Measurements from ENCODE around the gene INKA2.

INKA2 gene

GRCh38 chr1:111739194-111739924, at the start of gene INKA2:
INKA2 (minus strand) TSS chr1:111739395; CDS start chr1:111739242, 153 bp downstream.
- peak; percentile 67 for DNase-seq

DNA sequence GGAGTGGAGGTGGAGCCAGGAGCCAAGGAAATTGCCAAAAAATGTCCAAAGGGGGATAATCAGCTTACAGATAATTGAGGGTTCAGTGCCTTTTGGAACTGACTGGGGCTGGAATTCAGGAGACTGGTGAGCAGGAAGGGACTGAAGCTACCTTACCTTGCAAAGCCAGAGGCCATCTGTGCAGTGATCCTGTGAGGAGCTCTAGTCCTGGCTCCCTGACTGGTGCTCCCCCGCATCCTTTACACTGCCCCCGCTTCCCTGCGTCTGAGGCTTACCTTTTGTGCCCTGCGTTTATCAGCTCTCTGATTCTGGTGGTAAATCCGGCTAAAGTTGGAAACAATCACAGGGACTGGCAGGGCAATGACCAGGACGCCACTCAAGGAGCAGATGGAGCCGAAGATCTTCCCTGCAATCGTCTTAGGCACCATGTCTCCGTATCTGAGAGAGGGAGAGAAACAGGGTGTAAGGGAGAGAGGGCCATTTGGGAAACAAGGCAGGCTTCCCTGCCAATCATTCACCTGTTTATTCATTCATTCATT, 47.5 kb upstream of the INKA2 start:
- no peak for DNase-seq

GRCh38 chr1:111784273-111784901, 45.2 kb upstream of the INKA2 start:
- DNase-seq = no peak

DNA sequence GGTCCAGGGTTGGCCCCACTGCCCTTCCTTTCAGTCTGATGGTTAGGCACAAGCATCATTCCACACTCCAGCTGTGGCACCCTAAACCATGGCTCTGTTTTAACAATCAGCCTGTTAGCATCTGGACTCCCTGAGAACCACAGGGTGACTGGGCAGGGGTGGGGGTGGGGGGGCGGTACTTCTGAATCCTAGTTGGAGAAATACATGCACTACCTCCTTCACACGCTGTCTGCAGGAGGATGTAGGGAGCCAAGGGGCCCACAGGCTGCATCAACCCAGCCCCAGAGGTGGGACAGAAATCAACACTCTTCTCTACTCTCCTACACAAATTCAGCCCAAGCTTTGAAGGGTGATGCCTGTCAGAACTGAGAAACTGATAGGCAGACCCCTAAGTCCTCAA, 40.4 kb upstream of the INKA2 start:
- DNase-seq = no peak

GRCh38 chr1:111778541-111779051, 39.4 kb upstream of the INKA2 start:
- DNase-seq = no peak

- DNase-seq = no peak
Observed at GRCh38 chr1:111778066-111778465, 38.9 kb upstream of the INKA2 start.

DNA sequence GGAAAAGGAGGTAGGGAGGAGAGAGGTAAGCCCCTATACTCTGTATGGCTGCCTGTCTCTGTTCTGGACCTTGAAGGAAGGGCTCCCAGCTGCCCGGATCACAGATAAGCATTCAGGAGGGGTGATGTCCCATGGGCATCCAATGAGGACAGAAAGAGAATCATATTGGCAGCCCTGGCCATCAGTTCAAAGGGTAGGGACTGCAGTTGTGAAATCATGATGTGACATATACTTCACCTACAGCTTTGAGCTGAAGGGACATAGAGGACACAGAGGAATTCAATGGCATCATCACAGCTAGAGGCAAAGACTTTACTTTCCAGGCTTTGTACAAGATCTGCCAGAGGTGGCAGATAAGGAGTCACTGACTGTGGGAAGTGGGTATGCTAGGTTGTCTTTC, 38.1 kb upstream of the INKA2 start:
- DNase-seq = no peak

- DNase-seq = no peak
Observed at GRCh38 chr1:111776861-111777260, 37.7 kb upstream of the INKA2 start.

- no peak for DNase-seq
Observed at GRCh38 chr1:111776391-111776790, 37.2 kb upstream of the INKA2 start.

GRCh38 chr1:111775966-111776365, 36.8 kb upstream of the INKA2 start:
- no peak for DNase-seq

GRCh38 chr1:111770916-111771315, 31.7 kb upstream of the INKA2 start:
- no peak for DNase-seq

DNA sequence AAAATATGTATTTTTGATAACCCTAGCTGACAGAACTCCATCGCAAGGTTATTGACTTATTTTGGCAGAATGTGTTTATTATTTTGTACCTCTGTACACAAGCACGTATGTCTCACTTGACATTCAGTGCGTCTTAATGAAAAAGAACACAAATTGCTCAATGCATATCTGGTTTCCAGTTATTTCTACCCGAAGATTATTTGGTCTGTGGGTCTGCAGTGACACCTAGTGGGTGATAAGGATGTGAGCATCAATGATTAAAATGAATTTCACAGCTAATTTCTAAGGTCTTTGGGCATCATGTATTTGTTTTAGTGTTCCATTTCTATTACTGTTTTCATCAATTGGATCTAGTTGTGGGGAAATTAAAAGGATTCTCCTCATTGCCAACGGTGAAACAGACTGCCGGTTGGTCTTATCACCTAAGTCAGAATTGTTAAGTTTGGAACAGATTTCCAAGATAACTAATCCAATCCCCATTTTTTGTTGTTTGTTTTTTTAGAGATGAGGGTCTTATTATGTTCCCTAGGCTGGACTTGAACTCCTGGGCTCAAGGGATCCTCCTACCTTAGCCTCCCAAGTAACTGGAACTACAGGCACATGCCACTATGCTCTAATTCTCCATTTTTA, 30.4 kb upstream of the INKA2 start:
- DNase-seq = peak; percentile 83

DNA sequence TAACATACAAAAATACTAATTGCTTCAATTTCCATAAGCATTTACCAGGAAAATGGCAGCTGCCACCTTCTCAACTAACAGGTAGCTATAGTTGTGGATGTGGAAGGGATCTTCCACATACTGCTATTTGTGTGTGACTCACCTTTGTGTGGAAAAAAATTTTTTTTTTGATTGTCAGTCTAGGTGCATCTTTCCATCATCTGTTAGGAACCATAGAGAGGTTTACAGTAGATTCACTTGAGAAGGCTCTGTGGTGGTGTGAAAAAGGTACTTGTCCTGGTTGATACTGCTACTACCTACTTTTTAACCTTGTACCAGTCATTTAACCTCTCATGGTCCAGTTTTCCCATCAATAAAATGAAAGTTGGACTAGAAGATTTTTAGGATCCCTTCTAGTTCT, 29.4 kb upstream of the INKA2 start:
- no peak for DNase-seq

DNA sequence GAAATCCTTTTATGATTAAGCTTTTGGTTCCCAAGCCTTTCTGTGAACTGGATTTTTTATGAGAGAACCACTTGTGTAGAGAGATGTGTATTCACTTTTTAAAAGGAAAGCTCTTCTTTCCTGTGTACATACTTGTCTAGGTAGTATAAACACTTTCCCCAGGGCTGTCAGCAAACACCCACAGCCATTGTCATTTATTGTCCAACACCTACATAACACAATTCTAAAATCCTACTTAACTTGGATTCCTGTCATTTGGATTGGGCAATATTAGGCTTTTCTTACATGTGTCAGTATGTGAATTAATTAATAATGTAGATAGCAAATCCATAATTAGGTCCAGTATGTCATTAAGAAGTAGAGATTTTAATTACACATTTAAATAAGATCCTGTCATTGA, 28.8 kb upstream of the INKA2 start:
- no peak for DNase-seq

GRCh38 chr1:111762332-111762731, 23.1 kb upstream of the INKA2 start:
- DNase-seq = no peak

DNA sequence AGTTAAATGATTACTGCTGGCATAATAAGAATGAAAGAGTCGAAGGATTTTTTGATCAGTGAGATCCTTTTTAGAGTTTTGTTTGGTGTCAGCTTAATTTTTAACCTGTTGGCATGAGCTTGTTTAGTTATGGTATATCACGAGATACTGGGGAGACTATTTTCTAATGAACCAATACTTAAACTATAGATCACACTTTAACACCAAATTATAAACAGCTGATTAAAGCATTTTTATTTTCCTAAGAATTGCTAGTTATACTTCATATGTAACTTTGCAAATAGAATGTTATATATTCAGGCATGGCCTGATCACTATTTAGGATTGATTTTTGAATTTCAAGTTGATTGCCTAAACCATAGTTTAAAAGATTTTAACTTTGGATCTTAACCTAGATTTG, 22.5 kb upstream of the INKA2 start:
- DNase-seq = no peak

GRCh38 chr1:111758373-111758772, 19.2 kb upstream of the INKA2 start:
- DNase-seq = peak; percentile 30

DNA sequence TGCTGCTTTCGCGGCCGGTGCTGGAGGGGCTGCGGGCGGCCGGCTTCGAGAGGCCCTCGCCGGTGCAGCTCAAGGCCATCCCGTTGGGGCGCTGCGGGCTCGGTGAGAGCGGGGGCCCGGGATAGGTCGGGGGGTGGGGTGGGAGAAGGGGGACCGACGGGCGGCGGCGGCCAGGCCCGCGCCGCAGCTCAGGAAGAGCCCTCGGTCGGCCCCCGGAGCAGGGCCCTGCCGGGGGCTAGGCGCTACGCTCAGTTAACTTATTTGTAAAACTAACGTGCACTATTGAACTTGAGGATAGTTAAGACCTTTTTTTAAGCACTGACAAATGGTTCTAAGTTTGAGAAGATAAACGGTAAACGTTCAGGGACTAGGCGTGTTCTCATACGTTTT, 16.9 kb upstream of the INKA2 start:
- no peak for DNase-seq

DNA sequence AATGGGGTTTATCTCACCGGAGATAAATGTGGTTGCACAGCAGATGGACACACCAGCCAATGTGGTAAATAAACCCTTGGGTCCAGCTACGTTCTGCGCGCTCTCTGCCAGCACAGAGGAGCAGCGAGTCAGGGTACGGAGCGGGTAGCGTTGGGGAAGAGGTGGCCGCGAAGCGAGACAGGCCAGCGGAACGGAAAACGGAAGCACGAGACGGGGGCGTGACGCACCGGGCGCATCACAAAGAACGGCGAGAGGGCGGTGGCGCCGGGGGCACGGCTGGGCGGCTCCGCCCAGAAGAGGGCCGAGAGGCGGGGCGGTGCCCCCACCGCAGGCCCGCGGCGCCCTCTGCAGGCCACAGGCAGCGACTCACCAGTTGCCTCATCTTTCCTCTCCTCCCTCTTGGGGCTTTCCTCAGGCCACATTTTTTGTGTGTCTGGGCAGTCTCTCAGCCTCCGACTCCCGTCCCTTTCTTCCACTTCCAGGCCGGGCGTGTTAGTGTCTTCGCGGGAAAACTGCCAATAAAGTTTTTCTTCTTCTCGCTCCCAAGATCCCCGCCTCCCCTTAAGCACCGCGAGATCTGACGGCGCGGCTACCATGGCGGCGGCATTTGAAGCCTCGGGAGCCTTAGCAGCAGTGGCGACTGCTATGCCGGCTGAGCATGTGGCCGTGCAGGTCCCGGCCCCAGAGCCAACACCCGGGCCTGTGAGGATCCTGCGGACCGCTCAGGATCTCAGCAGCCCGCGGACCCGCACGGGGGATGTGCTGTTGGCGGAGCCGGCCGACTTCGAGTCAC, 16.3 kb upstream of the INKA2 start, which contains the start of gene DDX20:
Gene DDX20, plus strand, starts transcription at position 571 of the 793 bp plus-strand sequence. Its CDS starts 24 bp downstream, at position 595.
- peak; percentile 97 for DNase-seq

DNA sequence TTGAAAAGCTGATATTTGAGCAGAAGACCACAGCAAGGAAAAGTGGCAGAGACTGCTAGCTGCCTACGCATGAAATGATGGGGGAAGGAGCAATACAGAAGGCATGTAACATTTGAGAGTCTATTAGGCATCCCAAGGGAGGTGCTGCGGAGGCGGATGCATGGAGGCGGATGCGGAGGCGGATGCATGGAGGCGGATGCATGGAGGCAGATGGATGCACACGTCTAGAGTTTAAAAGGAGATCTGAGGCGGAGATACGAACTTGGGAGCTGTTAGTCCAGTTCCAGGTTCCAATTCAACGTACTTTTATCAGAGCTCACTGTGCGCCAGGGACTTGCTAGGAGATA, 15.8 kb upstream of the INKA2 start:
- DNase-seq = no peak

GRCh38 chr1:111751906-111752575, 12.8 kb upstream of the INKA2 start:
- no peak for DNase-seq

- DNase-seq = no peak
Observed at GRCh38 chr1:111750856-111751255, 11.7 kb upstream of the INKA2 start.

All from OCI-M1 (cell line).